GM18505 (cell line): ENCODE results near the gene RAB3GAP1.
A peak's percentile ranks its signal among the peaks of the same experiment; 100 is the strongest.

ENCODE experiments used
- ATAC-seq: cut with Tn5 transposase; IDR thresholded peaks from one replicate; pipeline ENCODE4 v1.9.1; 2021; ENCODE audit not compliant: unreplicated experiment
- POLR2A ChIP-seq: IDR thresholded peaks from 4 replicates; pipeline ENCODE4 v1.6.1; 2011; ENCODE audit warnings: borderline replicate concordance; ENCODE audit not compliant: insufficient read depth, insufficient read length; ENCODE audit errors: extremely low read depth

Gene RAB3GAP1

GRCh38 chr2:135052042-135052876, at the start of gene RAB3GAP1:
RAB3GAP1 (plus strand) TSS chr2:135052292; CDS start chr2:135052308, 16 bp downstream.
- ATAC-seq: peak; percentile 83
- TF ChIP-seq POLR2A: peak; percentile 92

- no peak for ATAC-seq
- TF ChIP-seq POLR2A: no peak
Observed at GRCh38 chr2:135002836-135003235, 49.3 kb upstream of the RAB3GAP1 start.

GRCh38 chr2:135004005-135004746, 47.9 kb upstream of the RAB3GAP1 start:
- ATAC-seq: peak; percentile 79
- TF ChIP-seq POLR2A: no peak

GRCh38 chr2:135005753-135006152, 46.3 kb upstream of the RAB3GAP1 start:
- no peak for ATAC-seq
- no peak for TF ChIP-seq POLR2A

GRCh38 chr2:135009339-135009738, 42.8 kb upstream of the RAB3GAP1 start:
- TF ChIP-seq POLR2A: no peak
- ATAC-seq: no peak

GRCh38 chr2:135010200-135010942, 41.7 kb upstream of the RAB3GAP1 start:
- no peak for ATAC-seq
- no peak for TF ChIP-seq POLR2A

- TF ChIP-seq POLR2A: no peak
- ATAC-seq: no peak
Observed at GRCh38 chr2:135011633-135012032, 40.5 kb upstream of the RAB3GAP1 start.

- no peak for TF ChIP-seq POLR2A
Observed at GRCh38 chr2:135021618-135022017, 30.5 kb upstream of the RAB3GAP1 start.

GRCh38 chr2:135022952-135023880, 28.9 kb upstream of the RAB3GAP1 start:
- no peak for TF ChIP-seq POLR2A
- ATAC-seq: no peak

More at GRCh38 chr2:135021618-135022017, 30.5 kb upstream of the RAB3GAP1 start:
- no peak for ATAC-seq

- TF ChIP-seq POLR2A: no peak
- ATAC-seq: no peak
Observed at GRCh38 chr2:135023886-135024485, 28.1 kb upstream of the RAB3GAP1 start.

GRCh38 chr2:135029481-135030134, 22.5 kb upstream of the RAB3GAP1 start:
- no peak for ATAC-seq
- TF ChIP-seq POLR2A: no peak
